IMR-90 (cell line): Measurements from ENCODE around the gene UGT1A1.
"Not testable (repeated sequence)": the region's sequence is repeated elsewhere in the genome, so short reads cannot be mapped to it uniquely, and the experiment has no call there.

Experiments used
- CEBPB ChIP-seq: IDR thresholded peaks from 2 replicates; pipeline ENCODE4 v1.6.1; 2012; ENCODE audit warnings: low read depth, low read length, improper control_type of control experiment
- CHD1 ChIP-seq: IDR thresholded peaks from 2 replicates; pipeline ENCODE4 v1.6.1; 2012; ENCODE audit warnings: low read depth, low read length, improper control_type of control experiment
- ELK1 ChIP-seq: fragments of 150-350 bp; IDR thresholded peaks from 2 replicates; pipeline ENCODE4 v1.6.1; 2016; ENCODE audit warnings: low read depth, mild to moderate bottlenecking, low read length, moderate library complexity, borderline replicate concordance
- MAFK ChIP-seq: IDR thresholded peaks from 2 replicates; pipeline ENCODE4 v1.6.1; 2012; ENCODE audit warnings: low read depth, low read length, improper control_type of control experiment
- MAZ ChIP-seq: IDR thresholded peaks from 2 replicates; pipeline ENCODE4 v1.6.1; 2012; ENCODE audit warnings: low read depth, mild to moderate bottlenecking, low read length, improper control_type of control experiment, moderate library complexity, borderline replicate concordance
- MXI1 ChIP-seq: IDR thresholded peaks from 2 replicates; pipeline ENCODE4 v1.6.1; 2012; ENCODE audit warnings: low read depth, mild to moderate bottlenecking, low read length, moderate library complexity, borderline replicate concordance
- POLR2A ChIP-seq: IDR thresholded peaks from 2 replicates; pipeline ENCODE4 v1.6.1; 2012; ENCODE audit warnings: mild to moderate bottlenecking, low read depth, low read length
- RAD21 ChIP-seq: IDR thresholded peaks from 2 replicates; pipeline ENCODE4 v1.6.1; 2012; ENCODE audit warnings: low read length, improper control_type of control experiment
- RCOR1 ChIP-seq: IDR thresholded peaks from 2 replicates; pipeline ENCODE4 v1.6.1; 2012; ENCODE audit warnings: mild to moderate bottlenecking, low read length, improper control_type of control experiment; ENCODE audit not compliant: insufficient replicate concordance
- RFX5 ChIP-seq: IDR thresholded peaks from 2 replicates; pipeline ENCODE4 v1.8.0; 2012; ENCODE audit warnings: low read depth, mild to moderate bottlenecking, low read length, moderate library complexity
- TF ChIP-seq, protein P1 (sequence below): conservative IDR thresholded peaks from 2 replicates; pipeline ENCODE4 v1.5.1; 2012; ENCODE audit warnings: mild to moderate bottlenecking, low read depth, low read length, improper control_type of control experiment

DNA sequence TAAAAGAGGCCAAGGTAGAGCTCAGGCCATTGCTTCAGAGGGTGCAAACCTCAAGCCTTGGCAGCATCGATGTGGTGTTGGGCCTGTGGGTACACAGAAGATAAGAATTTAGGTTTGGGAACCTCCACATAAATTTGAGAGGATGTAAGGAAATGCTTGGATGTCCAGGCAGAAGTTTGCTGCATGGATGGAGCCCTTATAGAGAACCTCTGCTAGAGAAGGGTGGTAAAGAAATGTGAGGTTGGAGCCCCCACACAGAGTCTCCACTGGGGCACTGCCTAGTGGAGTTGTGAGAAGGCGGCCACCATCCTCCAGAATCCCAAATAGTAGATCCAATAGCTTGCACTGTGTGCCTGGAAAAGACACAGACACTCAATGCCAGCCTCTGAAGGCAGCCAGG lies 9.4 kb upstream of the UGT1A1 start:
- TF ChIP-seq RAD21, CEBPB, RCOR1, MAFK, RFX5, POLR2A, CHD1, MXI1, MAZ, ELK1: not testable (repeated sequence)
- TF ChIP-seq, protein P1, sequence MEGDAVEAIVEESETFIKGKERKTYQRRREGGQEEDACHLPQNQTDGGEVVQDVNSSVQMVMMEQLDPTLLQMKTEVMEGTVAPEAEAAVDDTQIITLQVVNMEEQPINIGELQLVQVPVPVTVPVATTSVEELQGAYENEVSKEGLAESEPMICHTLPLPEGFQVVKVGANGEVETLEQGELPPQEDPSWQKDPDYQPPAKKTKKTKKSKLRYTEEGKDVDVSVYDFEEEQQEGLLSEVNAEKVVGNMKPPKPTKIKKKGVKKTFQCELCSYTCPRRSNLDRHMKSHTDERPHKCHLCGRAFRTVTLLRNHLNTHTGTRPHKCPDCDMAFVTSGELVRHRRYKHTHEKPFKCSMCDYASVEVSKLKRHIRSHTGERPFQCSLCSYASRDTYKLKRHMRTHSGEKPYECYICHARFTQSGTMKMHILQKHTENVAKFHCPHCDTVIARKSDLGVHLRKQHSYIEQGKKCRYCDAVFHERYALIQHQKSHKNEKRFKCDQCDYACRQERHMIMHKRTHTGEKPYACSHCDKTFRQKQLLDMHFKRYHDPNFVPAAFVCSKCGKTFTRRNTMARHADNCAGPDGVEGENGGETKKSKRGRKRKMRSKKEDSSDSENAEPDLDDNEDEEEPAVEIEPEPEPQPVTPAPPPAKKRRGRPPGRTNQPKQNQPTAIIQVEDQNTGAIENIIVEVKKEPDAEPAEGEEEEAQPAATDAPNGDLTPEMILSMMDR: not testable (repeated sequence)
